ENCODE results near the gene JMY.

The JMY gene

GRCh38 chr5:79258801-79259200 lies 22.9 kb downstream of the JMY start:
- no peak for DNase-seq (ENCODE audit: low read depth, low spot score)
- no peak for TF ChIP-seq CTCF (IDR thresholded peaks at IDR 0.05; ENCODE audit: insufficient read depth, low read length, missing control alignments)
- ChIA-PET CTCF (interaction anchor here (0.8 to 1.3 kb wide), 5 partner anchors 12 to 234 kb away, joined by 3 to 4 read pairs (median 3); no protein-coding TSS in a partner anchor), POLR2A (no interaction called here)
- H3K4me3 ChIP-seq (ENCODE audit: low read depth, low read length), result no peak overlapping the region

GRCh38 chr5:79259383-79259782 lies 23.5 kb downstream of the JMY start:
- CTCF ChIA-PET, result interaction anchor here (1.1 to 1.3 kb wide), 3 partner anchors 11 to 205 kb away, joined by 3 to 4 read pairs (median 3); no protein-coding TSS in a partner anchor

GRCh38 chr5:79259810-79260209 lies 23.9 kb downstream of the JMY start:
- CTCF ChIA-PET, result interaction anchor here (1.3 kb wide), 1 partner anchor 25 kb away, joined by 3 read pairs; no protein-coding TSS in a partner anchor
- no peak for DNase-seq (ENCODE audit: low read depth, low spot score)
- H3K4me3 ChIP-seq (ENCODE audit: low read depth, low read length), result no peak overlapping the region
- POLR2A ChIA-PET, result no interaction called here
- TF ChIP-seq CTCF (IDR thresholded peaks at IDR 0.05; ENCODE audit: insufficient read depth, low read length, missing control alignments), result no peak

More at GRCh38 chr5:79259383-79259782, 23.5 kb downstream of the JMY start:
- TF ChIP-seq CTCF (IDR thresholded peaks at IDR 0.05; ENCODE audit: insufficient read depth, low read length, missing control alignments), result no peak
- POLR2A ChIA-PET, result no interaction called here
- H3K4me3 ChIP-seq (ENCODE audit: low read depth, low read length), result no peak overlapping the region
- no peak for DNase-seq (ENCODE audit: low read depth, low spot score)

GRCh38 chr5:79261897-79262296 lies 26.0 kb downstream of the JMY start:
- no peak overlapping the region for H3K4me3 ChIP-seq (ENCODE audit: low read depth, low read length)
- ChIA-PET CTCF (no interaction called here), POLR2A (no interaction called here)

GRCh38 chr5:79263290-79263689 lies 27.4 kb downstream of the JMY start:
- TF ChIP-seq CTCF (IDR thresholded peaks at IDR 0.05; ENCODE audit: insufficient read depth, low read length, missing control alignments), result no peak
- no peak overlapping the region for H3K4me3 ChIP-seq (ENCODE audit: low read depth, low read length)
- POLR2A ChIA-PET, result no interaction called here
- CTCF ChIA-PET, result interaction anchor here (0.7 kb wide), 1 partner anchor 22 kb away, joined by 3 read pairs; no protein-coding TSS in a partner anchor
- DNase-seq (ENCODE audit: low read depth, low spot score), result no peak

More at GRCh38 chr5:79261897-79262296, 26.0 kb downstream of the JMY start:
- no peak for DNase-seq (ENCODE audit: low read depth, low spot score)
- no peak for TF ChIP-seq CTCF (IDR thresholded peaks at IDR 0.05; ENCODE audit: insufficient read depth, low read length, missing control alignments)

GRCh38 chr5:79267180-79267579 lies 31.2 kb downstream of the JMY start:
- no peak for TF ChIP-seq CTCF (IDR thresholded peaks at IDR 0.05; ENCODE audit: insufficient read depth, low read length, missing control alignments)
- no peak overlapping the region for H3K4me3 ChIP-seq (ENCODE audit: low read depth, low read length)
- no peak for DNase-seq (ENCODE audit: low read depth, low spot score)
- POLR2A ChIA-PET, result no interaction called here
- CTCF ChIA-PET, result interaction anchor here (1.0 to 1.4 kb wide), 3 partner anchors 9 to 197 kb away, joined by 3 to 4 read pairs (median 3); no protein-coding TSS in a partner anchor

Data from AG04449 (cell line).